HG02678 (cell line): ENCODE measurements around the gene UNK.
"Not testable (repeated sequence)": the region's sequence is repeated elsewhere in the genome, so short reads cannot be mapped to it uniquely, and the experiment has no call there.

Experiments used
- ATAC-seq: cut with Tn5 transposase; IDR thresholded peaks from one replicate; pipeline ENCODE4 v1.9.1; 2021; ENCODE audit warnings: mild to moderate bottlenecking, moderate library complexity; ENCODE audit not compliant: unreplicated experiment

Gene UNK

DNA sequence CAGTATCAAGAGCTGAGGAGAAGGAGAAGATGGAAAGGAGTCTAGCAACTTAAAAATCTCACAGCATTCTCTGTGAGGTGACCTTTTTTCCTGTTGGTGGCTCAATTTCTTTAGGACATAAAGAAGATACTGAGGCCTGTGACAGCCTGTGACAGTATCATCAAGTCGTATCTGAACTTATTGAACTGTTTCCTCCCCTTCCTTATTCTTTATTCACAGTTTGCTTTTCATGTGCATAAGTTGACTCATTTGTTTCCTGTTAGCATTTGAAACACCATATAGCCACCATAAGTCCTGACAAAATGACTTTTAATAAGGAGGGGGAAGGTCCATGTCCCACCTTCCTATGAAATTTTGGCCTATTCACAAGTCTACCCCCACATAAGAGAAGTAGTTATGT, 8.9 kb downstream of the UNK start:
- ATAC-seq = no peak

DNA sequence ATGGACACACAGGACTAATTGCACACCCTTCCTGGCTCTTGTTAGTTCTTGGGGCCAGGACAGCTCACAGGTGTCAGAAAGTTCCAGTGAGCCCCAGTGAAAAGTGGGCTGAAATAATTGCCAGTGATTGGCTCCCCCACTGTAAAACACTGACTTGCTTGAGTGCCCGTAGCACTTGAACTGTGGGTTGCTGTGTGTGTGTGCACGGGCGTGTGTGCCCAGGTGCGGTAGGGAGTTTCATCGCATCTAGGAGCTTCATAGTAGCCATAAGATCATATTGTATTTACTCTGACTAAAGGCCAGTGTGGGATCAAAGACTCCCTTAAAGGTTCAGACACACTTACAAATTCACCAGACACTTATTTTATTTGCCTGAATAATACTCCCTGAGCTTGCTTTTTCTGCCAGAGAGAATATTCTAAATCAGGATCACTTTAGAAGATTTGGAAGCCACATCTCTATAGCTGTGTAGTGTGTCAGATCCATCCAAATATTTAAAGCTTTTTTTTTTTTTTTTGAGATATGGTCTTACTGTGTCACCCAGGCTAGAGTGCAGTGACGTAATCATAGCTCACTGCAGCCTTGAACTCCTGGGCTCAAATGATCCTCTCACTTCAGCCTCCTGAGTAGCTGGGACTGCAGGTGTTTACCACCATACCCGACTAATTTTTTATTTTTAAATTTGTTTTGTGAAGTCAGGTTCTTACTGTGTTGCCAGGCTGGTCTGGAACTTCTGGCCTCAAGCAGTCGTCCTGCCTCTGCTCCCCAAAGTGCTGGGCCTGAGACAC, 11.4 kb downstream of the UNK start:
- no peak for ATAC-seq

DNA sequence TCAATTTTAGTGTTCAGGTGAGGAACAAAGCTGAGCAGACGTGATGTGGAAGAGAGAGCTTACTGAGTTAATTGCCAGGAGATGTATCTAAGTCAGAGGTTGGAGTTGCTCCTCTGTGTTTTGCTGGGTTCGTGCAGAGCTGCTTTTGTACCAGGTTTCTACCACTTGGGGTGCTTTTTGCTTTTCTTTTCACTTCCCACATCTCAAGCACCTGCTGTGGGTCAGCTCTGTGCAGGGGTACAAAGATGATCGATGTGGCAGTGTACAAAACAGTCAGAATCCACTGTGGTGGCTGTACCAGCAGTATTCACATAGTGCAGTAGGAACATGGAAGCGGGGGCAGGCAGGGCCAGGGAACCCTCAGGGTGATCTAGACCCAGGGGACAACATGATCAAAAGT, 14.8 kb downstream of the UNK start:
- ATAC-seq = no peak

DNA sequence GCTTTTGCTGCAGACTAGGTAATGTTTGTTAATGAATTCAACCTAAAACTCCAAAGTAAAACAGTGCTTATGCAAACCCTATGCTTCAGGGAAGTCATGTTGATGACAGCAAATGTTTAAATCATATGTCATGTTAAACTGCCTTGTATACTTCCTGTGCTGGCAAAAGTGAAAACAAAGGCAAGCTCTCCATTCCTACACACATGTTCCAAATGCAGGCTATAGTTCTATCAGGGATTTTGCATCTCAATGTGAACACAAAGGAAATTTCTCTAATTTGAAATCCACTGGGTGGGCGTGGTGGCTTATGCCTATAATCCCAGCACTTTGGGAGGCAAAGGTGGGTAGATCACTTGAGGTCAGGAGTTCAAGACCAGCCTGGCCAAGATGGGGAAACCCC, 19.3 kb downstream of the UNK start:
- no peak for ATAC-seq

DNA sequence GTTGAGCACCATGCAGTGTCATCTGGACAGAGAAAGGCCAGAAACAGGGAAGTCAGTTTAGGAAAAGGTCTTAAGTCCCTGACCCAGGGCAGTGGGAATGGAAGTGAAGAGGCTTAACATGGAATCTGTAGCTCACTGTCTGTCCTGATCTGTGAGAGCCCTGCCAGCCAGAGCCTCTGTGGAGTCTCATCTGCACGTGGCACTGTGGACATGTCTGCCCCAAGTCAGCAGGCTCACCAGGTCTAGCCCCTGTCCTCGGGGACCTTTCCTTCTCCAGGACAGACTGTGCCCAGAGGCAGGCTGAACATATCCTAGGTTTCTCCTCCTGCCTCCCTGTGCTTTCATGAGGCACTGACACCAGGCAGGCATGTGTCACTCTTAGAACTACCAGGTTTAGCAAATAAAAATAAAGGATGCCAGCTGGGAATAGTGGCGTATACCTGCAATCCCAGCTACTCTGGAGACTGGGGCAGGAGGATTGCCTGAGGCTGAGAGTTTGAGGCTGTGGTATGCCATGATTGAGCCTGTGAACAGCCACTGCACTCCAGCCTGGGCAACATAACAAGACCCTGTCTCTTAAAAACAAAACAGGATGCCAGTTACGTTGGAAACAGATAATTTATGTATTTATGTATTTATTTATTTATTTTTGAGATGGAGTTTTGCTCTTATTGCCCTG, 22.4 kb downstream of the UNK start:
- ATAC-seq = no peak

DNA sequence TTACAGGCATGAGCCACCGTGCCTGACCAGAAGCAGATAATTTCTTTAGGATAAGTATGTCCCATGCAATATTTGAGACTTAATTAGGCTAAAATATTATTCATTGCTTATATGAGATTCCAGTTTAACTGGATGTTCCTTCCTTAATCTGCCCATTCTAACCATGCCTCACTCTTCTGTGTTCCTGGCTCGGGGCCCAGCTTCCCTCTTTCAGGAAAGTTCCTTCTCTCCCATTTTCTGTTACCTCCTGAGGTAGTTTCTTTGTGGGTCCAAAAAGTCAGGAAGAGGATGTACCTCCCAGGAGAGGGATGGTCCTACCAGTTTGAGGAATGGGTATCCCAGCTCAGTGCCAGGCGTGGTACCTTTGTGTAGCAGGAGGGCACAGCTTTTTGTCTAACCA, 23.3 kb downstream of the UNK start:
- ATAC-seq = no peak

DNA sequence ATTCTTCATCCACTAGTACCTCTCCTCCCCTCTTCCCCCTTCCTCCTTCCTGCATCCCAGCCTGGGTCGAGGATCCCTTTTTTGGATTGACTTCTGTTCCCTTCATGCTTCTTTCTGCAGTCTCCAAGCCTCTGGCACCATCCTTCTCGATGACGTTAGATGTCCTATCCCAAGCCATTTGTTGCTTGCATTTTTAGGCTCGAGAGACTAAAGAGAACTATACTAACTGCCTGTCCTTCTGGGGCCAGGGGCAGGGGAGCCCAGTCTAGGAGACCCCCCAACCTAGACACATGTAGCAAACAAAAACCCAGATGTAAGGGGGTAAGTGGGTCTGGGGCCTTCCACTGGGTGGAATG, 23.9 kb downstream of the UNK start:
- ATAC-seq = no peak

DNA sequence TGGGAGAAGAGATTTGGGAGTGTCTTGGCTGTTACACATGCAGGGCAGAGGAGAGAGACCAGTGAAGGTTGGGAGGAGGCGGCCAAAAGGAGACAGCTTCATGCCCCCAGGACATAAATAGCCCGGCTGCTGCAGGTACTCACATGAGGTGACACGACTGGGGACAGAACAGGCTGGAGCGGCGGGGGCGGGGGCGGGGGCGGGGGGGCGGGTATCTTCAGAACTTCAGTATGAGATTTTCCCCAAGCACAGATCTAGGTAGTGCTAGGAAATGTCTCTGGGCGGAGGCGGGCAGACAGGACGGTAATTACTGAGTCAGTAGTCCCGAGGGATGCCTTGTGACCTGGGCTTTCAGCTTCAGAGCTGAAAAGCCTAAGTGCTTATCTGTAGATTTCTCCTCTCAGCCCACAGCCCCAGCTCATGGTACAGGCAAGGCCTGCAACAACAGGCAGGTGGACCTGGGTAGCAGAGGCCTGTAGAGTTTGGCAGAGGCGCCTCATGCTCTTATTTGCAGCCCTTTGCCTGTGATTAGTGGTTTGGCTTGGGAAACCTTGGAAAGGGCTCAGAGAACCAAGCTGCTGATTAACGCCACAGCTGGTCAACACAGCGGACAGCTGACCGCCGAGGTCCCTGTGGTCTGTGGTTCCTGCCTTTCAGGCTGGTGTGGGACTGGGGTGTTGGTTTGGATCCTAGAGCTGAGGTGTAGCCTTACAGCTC, 24.5 kb downstream of the UNK start:
- ATAC-seq = peak; percentile 55

DNA sequence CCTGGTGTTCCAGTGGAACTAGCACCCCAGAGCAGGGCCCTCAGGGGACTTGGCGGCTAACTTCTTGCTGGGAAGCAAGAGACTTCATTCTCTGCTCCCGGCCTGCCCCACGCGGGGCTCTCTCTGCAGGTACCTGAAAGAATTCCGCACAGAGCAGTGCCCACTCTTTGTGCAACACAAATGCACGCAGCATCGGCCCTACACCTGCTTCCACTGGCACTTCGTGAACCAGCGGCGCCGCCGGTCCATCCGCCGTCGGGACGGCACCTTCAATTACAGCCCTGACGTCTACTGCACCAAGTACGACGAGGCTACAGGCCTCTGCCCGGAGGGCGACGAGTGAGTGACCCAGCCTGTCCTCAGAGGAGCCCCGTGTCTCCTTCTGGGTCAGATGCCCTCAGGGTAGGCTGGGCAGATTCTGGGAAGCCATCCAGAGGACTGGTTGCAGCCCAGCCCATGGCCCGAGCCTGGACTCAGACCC, 25.1 kb downstream of the UNK start:
- no peak for ATAC-seq

DNA sequence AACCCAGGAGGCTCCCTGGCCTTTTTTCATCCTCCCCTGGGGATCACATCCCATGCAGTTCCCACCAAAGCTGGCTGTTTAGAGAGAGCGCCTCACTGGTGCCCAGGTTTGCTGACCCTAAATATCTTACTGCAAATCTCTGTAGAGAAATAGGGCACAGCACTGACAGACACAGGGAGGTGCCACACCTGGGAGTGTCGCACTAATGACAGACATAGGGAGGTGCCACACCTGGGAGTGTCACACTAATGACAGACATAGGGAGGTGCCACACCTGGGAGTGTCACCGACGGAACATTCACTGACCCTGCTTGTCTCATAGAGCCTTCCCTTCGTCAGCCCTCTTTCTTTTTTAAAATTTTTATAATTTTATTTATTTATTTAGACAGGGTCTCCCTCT, 25.6 kb downstream of the UNK start:
- ATAC-seq = no peak

DNA sequence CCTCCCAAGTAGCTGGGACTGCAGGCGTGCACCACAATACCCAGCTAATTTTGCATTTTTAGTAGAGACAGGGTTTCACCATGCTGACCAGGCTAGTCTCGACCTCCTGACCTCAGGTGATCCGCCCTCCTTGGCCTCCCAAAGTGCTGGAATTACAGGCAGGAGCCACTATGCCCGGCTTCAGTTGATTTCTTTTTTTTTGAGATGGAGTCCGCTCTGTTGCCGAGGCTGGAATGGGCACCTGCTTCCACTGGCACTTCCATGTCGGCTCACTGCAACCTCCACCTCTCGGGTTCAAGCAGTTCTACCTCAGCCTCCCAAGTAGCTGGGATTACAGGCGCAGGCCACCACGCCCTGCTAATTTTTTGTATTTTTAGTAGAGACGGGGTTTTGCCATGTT, 26.1 kb downstream of the UNK start:
- ATAC-seq = not testable (repeated sequence)

DNA sequence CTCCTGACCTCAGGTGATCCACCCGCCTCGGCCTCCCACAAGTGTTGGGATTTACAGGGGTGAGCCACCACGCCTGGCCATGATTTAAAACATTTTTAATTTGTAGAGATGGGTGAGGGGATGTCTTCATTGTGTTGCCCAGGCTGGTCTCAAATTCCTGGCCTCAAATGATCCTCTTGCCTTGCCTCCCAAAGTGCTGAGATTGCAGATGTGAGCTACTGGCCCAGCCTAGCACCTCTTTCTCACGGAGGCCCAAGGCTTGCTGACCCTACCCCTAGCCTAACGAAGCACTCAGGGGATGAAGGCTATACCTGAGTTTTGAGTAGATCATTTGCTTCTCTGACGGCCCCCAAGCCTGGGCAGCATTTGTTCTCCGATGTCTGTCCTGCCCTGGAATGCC, 26.6 kb downstream of the UNK start:
- no peak for ATAC-seq

DNA sequence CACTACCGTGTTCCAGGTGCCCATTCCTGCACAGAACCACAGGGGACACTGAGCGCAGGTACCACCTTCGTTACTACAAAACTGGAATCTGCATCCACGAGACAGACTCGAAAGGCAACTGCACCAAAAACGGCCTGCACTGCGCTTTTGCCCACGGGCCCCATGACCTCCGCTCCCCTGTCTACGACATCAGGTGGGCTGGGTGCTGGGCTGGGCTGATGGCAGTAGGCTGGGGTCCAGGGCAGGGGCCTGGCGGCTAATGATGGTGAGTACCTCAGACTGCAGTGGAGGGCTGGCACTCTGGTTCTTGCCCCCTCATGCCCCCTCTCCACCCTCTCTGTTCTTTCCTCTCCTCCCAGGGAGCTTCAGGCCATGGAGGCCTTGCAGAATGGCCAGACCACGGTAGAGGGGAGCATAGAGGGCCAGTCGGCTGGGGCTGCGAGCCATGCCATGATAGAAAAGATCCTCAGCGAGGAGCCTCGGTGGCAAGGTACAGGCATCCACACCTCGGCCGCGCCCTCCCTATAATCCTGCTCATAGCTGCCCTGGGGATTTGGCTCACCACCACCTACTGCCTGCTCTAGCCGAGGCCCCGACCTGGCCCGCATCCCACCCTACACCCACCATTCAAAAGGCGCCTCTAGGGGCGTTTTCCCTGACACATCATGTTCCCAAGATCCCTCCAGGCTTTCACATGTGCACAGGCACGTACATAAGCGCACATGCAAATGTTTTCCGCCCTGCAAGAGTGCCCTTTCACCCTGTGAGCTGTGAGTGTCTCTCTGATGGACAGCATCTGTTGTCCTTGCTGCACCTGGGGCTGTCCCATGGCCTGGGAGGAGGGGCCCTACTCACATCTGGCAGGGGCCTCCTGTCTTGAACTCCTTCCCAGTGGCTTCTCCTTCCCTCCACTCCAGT, 27.7 kb downstream of the UNK start:
- no peak for ATAC-seq

DNA sequence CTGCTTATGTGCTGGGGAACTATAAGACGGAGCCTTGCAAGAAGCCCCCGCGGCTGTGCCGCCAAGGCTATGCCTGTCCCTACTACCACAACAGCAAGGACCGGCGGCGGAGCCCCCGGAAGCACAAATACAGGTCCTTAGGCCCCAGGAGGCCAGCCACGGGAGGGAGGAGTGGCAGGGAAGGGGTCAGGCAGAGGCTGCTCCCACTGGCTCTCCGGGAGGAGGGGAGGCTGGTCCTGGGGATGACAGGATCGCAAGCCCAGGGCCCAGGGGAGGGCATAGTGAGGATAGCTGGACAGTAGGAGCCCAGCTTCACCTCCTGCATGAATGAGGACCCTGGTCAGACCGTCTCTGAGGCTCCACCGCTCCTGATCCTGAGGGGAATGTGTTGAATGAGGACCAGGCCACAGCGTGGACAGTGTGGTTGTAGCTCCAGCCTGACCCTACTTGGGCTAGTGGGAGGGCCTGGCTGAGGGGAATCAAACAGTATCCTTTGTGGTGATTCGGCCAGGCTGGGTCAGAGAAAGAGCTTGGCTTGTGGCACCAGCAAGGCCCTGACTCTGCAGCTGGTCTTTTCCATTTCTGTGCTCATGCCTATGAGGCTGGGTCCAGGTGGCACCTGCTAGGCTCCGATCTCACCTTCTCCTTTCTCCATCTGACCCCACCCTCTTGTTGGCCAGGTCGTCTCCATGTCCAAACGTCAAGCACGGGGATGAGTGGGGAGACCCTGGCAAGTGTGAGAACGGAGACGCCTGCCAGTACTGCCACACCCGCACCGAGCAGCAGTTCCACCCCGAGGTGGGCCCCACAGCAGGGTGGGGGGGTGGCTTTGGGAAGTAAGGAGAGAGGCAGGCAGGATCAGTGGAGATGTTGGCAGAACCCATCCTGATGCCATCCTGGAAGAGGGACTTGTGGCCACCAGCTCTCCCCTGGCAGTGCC, 28.7 kb downstream of the UNK start:
- ATAC-seq = no peak

DNA sequence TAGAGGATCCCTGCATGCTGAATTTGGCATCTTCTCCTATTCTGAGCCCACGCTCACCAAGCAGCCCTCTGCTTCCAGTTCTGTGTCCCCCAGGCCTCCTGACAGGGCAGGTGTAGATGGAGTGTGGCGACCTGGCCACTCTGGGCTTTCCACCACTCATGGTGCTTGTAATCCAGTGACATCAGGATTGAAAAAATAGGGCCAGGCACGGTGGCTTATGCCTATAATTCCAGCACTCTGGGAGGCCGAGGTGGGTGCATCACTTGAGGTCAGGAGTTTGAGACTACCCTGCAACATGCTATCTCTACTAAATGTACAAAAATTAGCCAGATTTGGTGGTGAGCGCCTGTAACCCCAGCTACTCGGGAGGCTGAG, 29.4 kb downstream of the UNK start:
- ATAC-seq = no peak

DNA sequence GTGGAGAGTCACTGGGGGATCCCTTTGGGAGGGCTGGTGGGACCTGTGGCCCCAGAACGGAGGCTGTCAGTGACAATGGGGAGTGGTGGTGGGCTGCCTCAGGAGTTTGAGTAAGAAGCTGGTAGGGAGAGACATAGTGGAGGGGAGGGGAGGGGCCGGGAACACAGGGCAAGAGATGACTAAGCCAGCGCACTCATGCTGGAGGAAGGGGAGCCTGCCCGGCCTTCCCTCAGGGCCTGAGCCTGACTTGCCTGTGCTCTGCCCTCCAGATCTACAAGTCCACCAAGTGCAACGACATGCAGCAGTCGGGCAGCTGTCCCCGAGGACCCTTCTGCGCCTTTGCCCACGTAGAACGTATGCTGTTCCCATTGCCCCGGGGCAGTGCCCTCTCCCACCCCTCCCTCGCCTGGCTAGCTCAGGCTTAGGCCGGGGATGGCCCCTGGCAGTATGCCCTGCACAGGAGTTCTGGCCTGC, 30.3 kb downstream of the UNK start:
- ATAC-seq = no peak

DNA sequence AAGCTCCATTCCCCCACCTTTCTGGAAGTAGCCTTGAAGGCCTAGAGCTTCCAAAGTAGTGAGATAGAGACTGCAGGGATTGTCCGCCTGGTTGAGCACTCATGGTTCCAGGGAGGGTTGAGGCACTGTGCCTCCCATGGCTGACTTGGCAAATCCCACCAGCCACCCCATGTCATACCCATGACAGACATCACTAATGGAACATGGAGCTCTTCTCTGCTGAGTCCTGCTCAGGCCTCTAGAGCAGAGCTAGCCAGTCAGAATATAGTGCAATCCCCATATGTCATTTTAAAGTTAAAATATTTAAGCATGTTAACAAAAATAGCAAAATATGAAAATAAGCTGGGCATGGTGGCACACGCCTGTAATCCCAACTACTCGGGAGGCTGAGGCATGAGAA, 30.8 kb downstream of the UNK start:
- ATAC-seq = no peak

DNA sequence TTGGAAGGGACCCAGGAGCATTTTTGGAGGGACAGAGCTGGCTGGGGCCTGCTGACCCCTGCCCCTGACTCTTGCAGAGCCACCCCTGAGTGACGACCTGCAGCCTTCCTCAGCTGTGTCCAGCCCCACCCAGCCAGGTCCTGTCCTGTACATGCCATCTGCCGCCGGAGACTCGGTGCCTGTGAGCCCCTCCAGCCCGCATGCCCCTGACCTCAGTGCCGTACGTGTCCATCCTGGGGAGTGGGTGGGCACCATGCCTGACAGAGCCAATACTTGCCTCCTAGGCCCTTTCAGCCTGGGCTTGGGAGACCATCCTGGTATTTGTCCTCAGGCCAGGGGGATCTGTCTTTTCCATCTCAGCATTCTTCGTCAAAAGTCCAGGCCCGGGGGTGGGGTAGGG, 32.1 kb downstream of the UNK start:
- ATAC-seq = no peak

DNA sequence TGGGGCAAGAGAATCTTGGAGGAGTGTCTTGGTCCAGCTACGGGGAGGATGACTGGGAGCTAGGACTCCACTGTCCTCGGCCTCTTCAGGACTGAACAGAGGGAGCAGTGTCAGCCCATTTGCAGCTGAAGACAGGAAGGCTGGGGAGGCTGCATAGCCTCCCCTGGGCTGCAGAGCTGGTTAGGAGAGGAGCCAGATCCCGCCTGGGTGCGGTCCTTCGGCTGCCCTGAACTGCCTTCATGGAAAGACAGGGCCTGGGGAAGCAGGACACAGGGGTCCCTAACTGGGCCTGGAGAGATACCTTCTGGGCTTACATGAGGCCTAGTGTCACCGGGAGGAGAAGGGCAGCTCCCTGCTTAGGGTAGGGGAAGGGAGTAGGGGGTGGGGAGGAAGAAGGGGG, 33.0 kb downstream of the UNK start:
- no peak for ATAC-seq
